Measurements from ENCODE around the gene CDH23. TPM values are rescaled to one million over a fixed set of nuclear protein-coding genes. Genes with fewer than 3 reads are reported as not detected.
"Not testable (repeated sequence)": the region's sequence is repeated elsewhere in the genome, so short reads cannot be mapped to it uniquely, and the experiment has no call there.

CDH23 gene
- total RNA-seq, 1 donor from 2014 or later = 20.9 TPM

DNA sequence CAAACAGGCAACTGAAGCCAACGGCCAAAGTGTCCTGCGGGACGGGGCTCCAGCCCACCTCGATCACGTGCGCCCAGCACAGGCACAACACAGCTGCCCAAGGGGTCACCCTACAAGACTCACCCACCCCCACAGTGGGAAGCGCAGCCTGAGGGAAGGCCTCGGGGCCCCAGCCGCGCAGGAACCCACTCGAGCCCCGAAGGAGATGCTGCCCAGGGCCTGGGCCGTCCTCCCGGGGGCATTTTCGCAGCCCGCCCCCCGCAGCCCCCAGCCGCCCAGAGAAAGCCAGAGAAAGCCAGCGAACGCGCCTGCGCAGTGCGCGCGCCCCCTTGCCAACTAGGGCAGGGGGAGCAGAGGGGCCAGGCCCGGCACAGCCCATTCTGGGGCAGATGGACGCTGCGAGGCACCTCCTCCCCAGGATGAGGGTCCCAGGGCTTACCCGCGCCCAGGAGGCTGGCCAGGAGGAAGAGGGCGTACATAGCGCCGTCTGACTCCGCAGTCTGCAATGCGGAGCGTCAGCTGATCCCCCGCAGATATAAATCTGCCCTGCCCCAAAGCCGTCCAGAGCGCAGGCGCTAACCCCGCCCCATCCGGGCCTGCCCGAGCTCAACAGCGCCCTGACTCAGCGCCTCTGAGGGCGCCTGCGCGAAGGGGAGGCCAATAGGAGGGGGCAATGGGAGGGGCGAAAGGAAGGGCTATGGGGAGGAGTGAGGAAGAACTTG is 454.2 kb downstream of the CDH23 start, which contains the start of gene PSAP:
Gene PSAP (minus strand): TSS at position 509 of the 722 bp plus-strand sequence. CDS start 30 bp downstream, at position 479.
- ATAC-seq (peak; percentile 94), DNase-seq (ENCODE audit: low spot score) (peak; percentile 99)

- peak; percentile 5 for ATAC-seq
- not testable (repeated sequence) for DNase-seq (ENCODE audit: low spot score)
Measured at GRCh38 chr10:71851465-71852095, 454.9 kb downstream of the CDH23 start.

DNA sequence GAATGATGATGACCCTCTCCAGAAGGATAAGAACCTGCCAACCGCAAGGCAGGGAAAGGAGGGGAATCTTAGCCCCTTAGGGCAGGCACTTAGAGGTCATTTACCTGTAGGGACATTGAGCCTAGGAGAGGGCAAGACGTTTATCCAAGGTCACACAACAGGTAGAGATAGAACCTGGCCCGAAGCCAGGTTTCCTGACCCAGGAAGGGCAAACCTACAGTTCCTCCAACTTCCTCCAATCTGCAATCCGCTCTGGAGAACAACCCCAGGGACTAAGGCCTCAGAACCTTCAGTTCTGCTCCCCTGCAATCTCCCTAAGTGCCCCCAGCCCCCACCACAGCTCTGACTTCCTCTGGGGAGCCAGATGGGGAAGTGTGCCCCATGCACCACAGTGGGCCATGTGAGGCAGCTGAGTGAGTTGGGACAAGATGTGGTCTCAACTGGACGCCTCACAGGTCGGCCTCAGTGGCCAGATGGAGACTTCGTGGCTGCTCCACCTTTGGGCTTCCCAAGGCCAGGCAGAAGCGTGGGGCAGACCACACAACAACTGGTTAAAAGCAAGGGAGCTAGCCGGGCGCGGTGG is 455.7 kb downstream of the CDH23 start:
- no peak for ATAC-seq

GRCh38 chr10:71854031-71854430 is 457.3 kb downstream of the CDH23 start:
- DNase-seq (ENCODE audit: low spot score) (no peak), ATAC-seq (no peak)

More for the DNA sequence above, 455.7 kb downstream of the CDH23 start:
- DNase-seq (ENCODE audit: low spot score) = no peak

DNA sequence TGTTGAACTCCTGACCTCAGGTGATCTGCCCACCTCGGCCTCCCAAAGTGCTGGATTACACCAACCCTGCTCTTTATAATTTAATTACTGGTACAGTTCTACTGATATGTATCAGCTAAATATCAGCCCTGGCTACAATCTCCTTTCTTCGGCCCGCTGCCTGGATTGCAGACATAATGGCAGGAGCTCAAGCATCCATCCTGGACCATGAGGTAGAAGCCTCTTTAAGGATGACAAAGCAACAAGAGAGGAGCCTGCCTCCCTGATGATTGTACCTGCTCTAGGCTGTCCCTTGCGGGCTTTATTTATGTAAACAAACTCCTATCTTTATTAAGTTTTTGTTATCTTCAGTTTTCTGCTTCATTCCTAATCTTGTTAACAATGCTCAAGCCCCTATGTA is 459.9 kb downstream of the CDH23 start:
- ATAC-seq (no peak), DNase-seq (ENCODE audit: low spot score) (no peak)

- DNase-seq (ENCODE audit: low spot score) (no peak), ATAC-seq (no peak)
Measured at GRCh38 chr10:71857934-71858890, 461.5 kb downstream of the CDH23 start.

DNA sequence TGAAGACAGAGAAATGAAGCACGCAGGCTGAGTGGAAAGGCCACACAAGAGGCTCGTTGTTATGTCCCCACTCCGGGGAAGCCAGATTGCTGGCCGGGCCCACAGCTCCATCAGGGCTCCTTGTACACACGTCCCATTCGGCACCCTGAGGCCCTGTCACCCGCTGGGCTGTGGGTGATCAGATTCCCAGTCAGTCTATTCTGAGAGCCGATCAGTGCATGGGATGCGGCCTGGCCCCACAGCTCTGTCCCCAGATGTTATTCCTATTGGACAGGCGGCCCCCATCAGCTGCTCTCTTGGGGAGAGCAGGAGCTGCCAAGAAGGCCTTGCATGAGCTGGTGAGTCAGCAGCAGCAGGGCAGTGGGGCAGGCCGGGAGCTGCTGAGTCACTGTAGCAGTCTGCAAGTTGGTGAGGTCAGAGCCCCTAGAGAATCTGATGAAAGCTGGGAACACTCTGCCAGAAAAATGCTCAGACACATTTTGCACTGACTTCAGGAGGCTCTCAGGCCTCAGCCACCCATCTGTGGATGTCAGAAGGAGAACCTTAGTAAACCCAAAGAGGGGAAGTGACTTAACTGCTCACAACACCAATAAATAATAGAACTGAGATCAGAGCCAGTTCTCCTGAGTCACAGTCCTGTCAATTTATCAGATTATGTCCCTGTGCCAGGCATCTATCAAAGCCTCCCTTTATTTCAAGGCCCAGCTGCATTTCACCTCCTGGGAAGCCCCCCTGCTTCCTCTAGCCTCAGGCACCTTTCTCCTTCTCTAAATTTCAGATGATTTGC is 463.7 kb downstream of the CDH23 start:
- peak; percentile 97 for ATAC-seq

DNA sequence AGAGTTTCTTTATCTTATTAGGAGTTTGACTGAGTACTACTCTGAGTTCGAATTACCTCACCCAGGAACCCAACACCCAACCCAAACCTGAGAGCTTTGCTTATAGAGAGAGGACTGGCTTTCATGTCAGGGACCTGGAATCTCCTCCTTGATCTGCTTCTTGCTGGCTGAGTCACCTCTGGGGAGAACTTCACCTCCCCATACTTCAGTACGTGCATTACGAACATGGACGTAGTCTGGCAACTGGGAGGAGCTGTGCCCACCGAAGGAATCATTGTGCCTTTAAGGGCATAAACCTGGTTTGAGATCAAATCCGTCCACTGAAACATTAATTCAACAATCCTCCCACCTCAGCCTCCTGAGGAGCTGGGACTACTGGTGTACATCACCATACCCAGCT is 466.5 kb downstream of the CDH23 start:
- no peak for DNase-seq (ENCODE audit: low spot score)
- no peak for ATAC-seq

More for the DNA sequence above, 463.7 kb downstream of the CDH23 start:
- peak; percentile 82 for DNase-seq (ENCODE audit: low spot score)

GRCh38 chr10:71864911-71865361 is 468.2 kb downstream of the CDH23 start:
- ATAC-seq (no peak), DNase-seq (ENCODE audit: low spot score) (no peak)

Other genes with a start within 250 kb of the CDH23 start
- 1.8 TPM for gene UNC5B, start 184.3 kb upstream of the CDH23 start, total RNA-seq
- 6.4 TPM for gene SLC29A3, start 77.7 kb upstream of the CDH23 start, total RNA-seq

Data from left lobe of liver (tissue), 2 donors.